IMR-90 (cell line): ENCODE measurements around the gene FDXR. TPM values are rescaled to one million over a fixed set of nuclear protein-coding genes. Genes with fewer than 3 reads are reported as not detected.

ENCODE experiments used
- ATAC-seq: fragments of 200-7000 bp; cut with Tn5 transposase; 2 replicates; pipeline ENCODE4 v1.9.1; 2020; ENCODE audit warnings: low read depth, mild to moderate bottlenecking, moderate library complexity
- BruUV-seq: library from RNA; stranded (reverse); fragments of 400-500 nt; replicated peaks from 2 replicates; lab custom pipeline; 2021; lab: Mats Ljungman, UMichigan
- CTCF ChIA-PET: fragments of 300-600 bp; formaldehyde crosslinking; extraction: SDS; loops from one replicate; lab custom pipeline; 2021; ENCODE audit warnings: antibody characterized with exemption; lab: Yijun Ruan, JAX
- POLR2A ChIA-PET: fragments of 300-600 bp; sonication (Branson Sonifier 250); formaldehyde crosslinking; loops from one replicate; lab custom pipeline; 2022; ENCODE audit warnings: antibody characterized with exemption; ENCODE audit not compliant: unreplicated experiment; lab: Charles Lee
- DNase-seq: peaks from one replicate; pipeline ENCODE4 v3.0.0; 2013
- H2AFZ ChIP-seq: replicated peaks from 2 replicates; pipeline ENCODE3; 2013; ENCODE audit warnings: low read length, mild to moderate bottlenecking; ENCODE audit not compliant: poor library complexity
- H2AK5ac ChIP-seq: 2 replicates; pipeline ENCODE4 v1.6.1; 2013; ENCODE audit warnings: low read depth, low read length, inconsistent platforms
- H2AK9ac ChIP-seq: replicated peaks from 2 replicates; pipeline ENCODE3; 2013; ENCODE audit warnings: mild to moderate bottlenecking, low read depth, low read length, moderate library complexity; ENCODE audit not compliant: poor library complexity
- H2BK120ac ChIP-seq: 2 replicates; pipeline ENCODE4 v1.6.1; 2013; ENCODE audit warnings: low read depth, low read length, inconsistent platforms
- H2BK15ac ChIP-seq: 3 replicates; pipeline ENCODE4 v1.6.1; 2013; ENCODE audit warnings: low read depth, low read length, inconsistent platforms
- H2BK20ac ChIP-seq: 2 replicates; pipeline ENCODE4 v1.6.1; 2013; ENCODE audit warnings: low read depth, mild to moderate bottlenecking, inconsistent platforms, low read length, moderate library complexity
- H2BK5ac ChIP-seq: 2 replicates; pipeline ENCODE4 v1.6.1; 2013; ENCODE audit warnings: mild to moderate bottlenecking, low read depth, low read length, inconsistent platforms; ENCODE audit not compliant: poor library complexity, severe bottlenecking
- H3K14ac ChIP-seq: replicated peaks from 2 replicates; pipeline ENCODE4 v1.6.1; 2013; ENCODE audit warnings: low read depth, low read length, inconsistent platforms
- H3K18ac ChIP-seq: 2 replicates; pipeline ENCODE4 v1.6.1; 2013; ENCODE audit warnings: low read depth, low read length, control low read depth
- H3K23ac ChIP-seq: 2 replicates; pipeline ENCODE4 v1.6.1; 2013; ENCODE audit warnings: low read depth, low read length, inconsistent platforms
- H3K27ac ChIP-seq: 2 replicates; pipeline ENCODE4 v1.5.1; 2013; ENCODE audit warnings: mild to moderate bottlenecking, control low read depth, low read length; ENCODE audit not compliant: insufficient read depth
- H3K27me3 ChIP-seq: 2 replicates; pipeline ENCODE4 v1.6.1; 2013; ENCODE audit warnings: low read length; ENCODE audit not compliant: control insufficient read depth, insufficient read depth
- H3K36me3 ChIP-seq: 2 replicates; pipeline ENCODE4 v1.6.1; 2013; ENCODE audit warnings: low read length, mixed read lengths; ENCODE audit not compliant: control insufficient read depth, insufficient read depth
- H3K4ac ChIP-seq: 2 replicates; pipeline ENCODE4 v1.6.1; 2013; ENCODE audit warnings: low read depth, low read length, inconsistent platforms
- H3K4me1 ChIP-seq: 2 replicates; pipeline ENCODE4 v1.6.1; 2013; ENCODE audit warnings: low read length, mixed read lengths; ENCODE audit not compliant: control insufficient read depth, insufficient read depth
- H3K4me2 ChIP-seq: 2 replicates; pipeline ENCODE4 v1.6.1; 2013; ENCODE audit warnings: low read depth, mild to moderate bottlenecking, control low read depth, low read length, moderate library complexity
- H3K4me3 ChIP-seq: 2 replicates; pipeline ENCODE4 v1.5.1; 2013; ENCODE audit warnings: low read depth, mild to moderate bottlenecking, control low read depth, low read length, moderate library complexity; ENCODE audit not compliant: insufficient read depth
- H3K56ac ChIP-seq: 2 replicates; pipeline ENCODE4 v1.6.1; 2013; ENCODE audit warnings: low read length, inconsistent platforms; ENCODE audit not compliant: insufficient read depth; ENCODE audit errors: extremely low read depth
- H3K79me1 ChIP-seq, 2 experiments: 2 replicates each; pipeline ENCODE4 v1.6.1; 2013; ENCODE audit warnings: low read length in 2 of 2, inconsistent platforms in 1 of 2, low read depth in 1 of 2
- H3K9ac ChIP-seq: 2 replicates; pipeline ENCODE4 v1.6.1; 2013; ENCODE audit warnings: low read depth, low read length, control low read depth
- H3K9me1 ChIP-seq: 2 replicates; pipeline ENCODE4 v1.6.1; 2013; ENCODE audit warnings: low read length, inconsistent platforms; ENCODE audit not compliant: insufficient read depth
- H3K9me3 ChIP-seq: 2 replicates; pipeline ENCODE4 v1.6.1; 2013; ENCODE audit warnings: low read length; ENCODE audit not compliant: control insufficient read depth, insufficient read depth
- H4K20me1 ChIP-seq: 2 replicates; pipeline ENCODE4 v1.6.1; 2013; ENCODE audit warnings: low read length, inconsistent platforms; ENCODE audit not compliant: insufficient read depth
- H4K5ac ChIP-seq: 2 replicates; pipeline ENCODE4 v1.6.1; 2013; ENCODE audit warnings: mild to moderate bottlenecking, low read depth, low read length, control low read depth
- H4K8ac ChIP-seq, 2 experiments: 2 replicates each; pipeline ENCODE4 v1.6.1; 2013; ENCODE audit warnings: low read depth in 2 of 2, low read length in 2 of 2, control low read depth in 1 of 2, inconsistent platforms in 1 of 2
- H4K91ac ChIP-seq: 2 replicates; pipeline ENCODE4 v1.6.1; 2013; ENCODE audit warnings: low read depth, low read length, inconsistent platforms; ENCODE audit not compliant: insufficient read depth
- BHLHE40 ChIP-seq: fragments of 150-350 bp; IDR thresholded peaks from 2 replicates; pipeline ENCODE4 v1.6.1; 2016; ENCODE audit warnings: mild to moderate bottlenecking, low read depth, low read length
- CEBPB ChIP-seq: IDR thresholded peaks from 2 replicates; pipeline ENCODE4 v1.6.1; 2012; ENCODE audit warnings: low read depth, low read length, improper control_type of control experiment
- CHD1 ChIP-seq: IDR thresholded peaks from 2 replicates; pipeline ENCODE4 v1.6.1; 2012; ENCODE audit warnings: low read depth, low read length, improper control_type of control experiment
- FOS ChIP-seq: fragments of 150-350 bp; IDR thresholded peaks from 2 replicates; pipeline ENCODE4 v1.6.1; 2016; ENCODE audit warnings: low read depth, low read length
- MAFK ChIP-seq: IDR thresholded peaks from 2 replicates; pipeline ENCODE4 v1.6.1; 2012; ENCODE audit warnings: low read depth, low read length, improper control_type of control experiment
- MAZ ChIP-seq: IDR thresholded peaks from 2 replicates; pipeline ENCODE4 v1.6.1; 2012; ENCODE audit warnings: low read depth, mild to moderate bottlenecking, low read length, improper control_type of control experiment, moderate library complexity, borderline replicate concordance
- MXI1 ChIP-seq: IDR thresholded peaks from 2 replicates; pipeline ENCODE4 v1.6.1; 2012; ENCODE audit warnings: low read depth, mild to moderate bottlenecking, low read length, moderate library complexity, borderline replicate concordance
- NFE2L2 ChIP-seq: fragments of 150-350 bp; IDR thresholded peaks from 2 replicates; pipeline ENCODE4 v1.6.1; 2016; ENCODE audit warnings: low read depth, mild to moderate bottlenecking, low read length
- POLR2A ChIP-seq: IDR thresholded peaks from 2 replicates; pipeline ENCODE4 v1.6.1; 2012; ENCODE audit warnings: mild to moderate bottlenecking, low read depth, low read length
- RCOR1 ChIP-seq: IDR thresholded peaks from 2 replicates; pipeline ENCODE4 v1.6.1; 2012; ENCODE audit warnings: mild to moderate bottlenecking, low read length, improper control_type of control experiment; ENCODE audit not compliant: insufficient replicate concordance
- RFX5 ChIP-seq: IDR thresholded peaks from 2 replicates; pipeline ENCODE4 v1.8.0; 2012; ENCODE audit warnings: low read depth, mild to moderate bottlenecking, low read length, moderate library complexity
- SMC3 ChIP-seq: fragments of 150-350 bp; IDR thresholded peaks from 2 replicates; pipeline ENCODE4 v1.6.1; 2016; ENCODE audit warnings: low read depth, mild to moderate bottlenecking, antibody characterized with exemption, low read length, moderate library complexity
- USF2 ChIP-seq: fragments of 150-350 bp; IDR thresholded peaks from 2 replicates; pipeline ENCODE4 v1.6.1; 2017; ENCODE audit warnings: mild to moderate bottlenecking, antibody characterized with exemption, low read length, low read depth
- WGBS, 2 experiments: methylation state at CpG; one replicate each; pipeline versions ENCODE4 v1.1.5 to v1.1.7; 2013; ENCODE audit warnings: missing lambda C conversion rate in 2 of 2; ENCODE audit not compliant: insufficient read length in 1 of 2; ENCODE audit errors: extremely low coverage in 2 of 2; 5-methylcytosine and 5-hydroxymethylcytosine counted together
- dilution Hi-C: fragments of 300-500 bp; cut with HindIII; formaldehyde crosslinking; loops from one replicate; pipeline ENCODE4 v1.14.3; 2018; ENCODE audit warnings: low sequenced_read_pairs; ENCODE audit not compliant: unreplicated experiment
- in situ Hi-C: fragments of 300-500 bp; cut with MboI; formaldehyde crosslinking; loops from 3 replicates; pipeline ENCODE4 v1.14.3; 2019; ENCODE audit warnings: low sequenced_read_pairs, inconsistent platforms, mixed read lengths
- intact Hi-C: fragments of 100-400 bp; cut with micrococcal nuclease; formaldehyde crosslinking; loops from 2 replicates; pipeline ENCODE4 v1.10.0; 2022
- polyA plus RNA-seq, 3 experiments: library from polyadenylated mRNA; depleted of rRNA; stranded (reverse); fragments of >200 nt; gene quantifications; 2 replicates each; pipeline ENCODE4 v1.2.3, GENCODE V29; 2012; ENCODE audit warnings: low replicate concordance in 1 of 3
- total RNA-seq: library from RNA; depleted of rRNA; stranded (reverse); fragments of >200 nt; gene quantifications from 2 replicates; pipeline ENCODE4 v1.2.3, GENCODE V29; 2012
- TF ChIP-seq, protein P1 (sequence below): fragments of 150-350 bp; IDR thresholded peaks from 2 replicates; pipeline ENCODE4 v1.6.1; 2016; ENCODE audit warnings: low read depth, mild to moderate bottlenecking, low read length, moderate library complexity, borderline replicate concordance

Gene FDXR
- total and polyA plus RNA-seq, 2 of the 4 experiments (the other 2 are of a cell fraction): 12.4 to 18.6 TPM

GRCh38 chr17:74838274-74838673, 34.5 kb downstream of the FDXR start:
- peaks cover under 1% of the 10 kb centered on the region; the same call in 1 of the 2 replicates for H3K27me3 ChIP-seq
- CTCF ChIA-PET: no interaction called here
- H2BK20ac ChIP-seq: no peak overlapping the region
- H3K4ac ChIP-seq: no peak overlapping the region
- no peak overlapping the region for H2BK15ac ChIP-seq
- no peak for DNase-seq
- TF ChIP-seq NFE2L2 (no peak), SMC3 (no peak), USF2 (no peak), POLR2A (no peak), MAFK (no peak), RCOR1 (no peak), CEBPB (no peak), CHD1 (no peak), MAZ (no peak), BHLHE40 (no peak), FOS (no peak), RFX5 (no peak), MXI1 (no peak)
- TF ChIP-seq, protein P1, sequence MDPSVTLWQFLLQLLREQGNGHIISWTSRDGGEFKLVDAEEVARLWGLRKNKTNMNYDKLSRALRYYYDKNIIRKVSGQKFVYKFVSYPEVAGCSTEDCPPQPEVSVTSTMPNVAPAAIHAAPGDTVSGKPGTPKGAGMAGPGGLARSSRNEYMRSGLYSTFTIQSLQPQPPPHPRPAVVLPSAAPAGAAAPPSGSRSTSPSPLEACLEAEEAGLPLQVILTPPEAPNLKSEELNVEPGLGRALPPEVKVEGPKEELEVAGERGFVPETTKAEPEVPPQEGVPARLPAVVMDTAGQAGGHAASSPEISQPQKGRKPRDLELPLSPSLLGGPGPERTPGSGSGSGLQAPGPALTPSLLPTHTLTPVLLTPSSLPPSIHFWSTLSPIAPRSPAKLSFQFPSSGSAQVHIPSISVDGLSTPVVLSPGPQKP: no peak
- H2BK120ac ChIP-seq: no peak overlapping the region
- H3K9ac ChIP-seq: no peak overlapping the region
- WGBS, 2 experiments: 78% methylated on average over 4 of the region's 9 CpGs; no CpG with 5 or more reads in 1 of the 2 experiments
- ATAC-seq: no peak
- intact Hi-C loops (no loop called here), in situ Hi-C loops (no loop called here), dilution Hi-C loops (no loop called here)
- H3K79me1 ChIP-seq: no peaks in the 10 kb centered on the region
- no peak overlapping the region for H2AK5ac ChIP-seq
- H3K18ac ChIP-seq: no peak overlapping the region
- no peak overlapping the region for H2AFZ ChIP-seq
- H2AK9ac ChIP-seq: no peak overlapping the region
- no peak overlapping the region for H3K27ac ChIP-seq
- peaks cover 7% of the 10 kb centered on the region for H3K36me3 ChIP-seq
- no peak overlapping the region for H3K4me3 ChIP-seq
- H3K9me3 ChIP-seq: no peaks in the 10 kb centered on the region
- POLR2A ChIA-PET: no interaction called here
- no peak overlapping the region for H2BK5ac ChIP-seq
- H4K91ac ChIP-seq: no peak overlapping the region
- peaks cover 12% of the 10 kb centered on the region for H3K4me1 ChIP-seq
- H3K56ac ChIP-seq: no peak overlapping the region
- no TSS peak for BruUV-seq
- no peaks in the 10 kb centered on the region; the same call in 1 of the 2 replicates for H4K20me1 ChIP-seq
- no peak overlapping the region for H3K14ac ChIP-seq
- H3K4me2 ChIP-seq: no peak overlapping the region
- H3K23ac ChIP-seq: no peak overlapping the region
- no peaks in the 10 kb centered on the region for H3K9me1 ChIP-seq
- H4K5ac ChIP-seq: no peak overlapping the region
- H4K8ac ChIP-seq: no peak overlapping the region
